ENCODE results near the gene RTEL1.

Gene RTEL1

GRCh38 chr20:63664861-63665594 lies 6.9 kb downstream of the RTEL1 start:
- no peak overlapping the region for H3K4me3 ChIP-seq (ENCODE audit: low read depth, low read length)
- H3K27ac ChIP-seq (ENCODE audit: extremely low read depth, low read depth, low read length): no peak overlapping the region
- ChIA-PET CTCF (no interaction called here), POLR2A (interaction anchor here (0.5 to 1.3 kb wide), 2 partner anchors 23 to 114 kb away, joined by 3 read pairs; no protein-coding TSS in a partner anchor)
- peaks cover 3 to 89% of the 10 kb centered on the region in 2 experiments; a peak in 2 of 3 replicates for H3K36me3 ChIP-seq (ENCODE audit: control insufficient read depth in 2 of 2, insufficient read depth in 1 of 2, low read length in 2 of 2)
- 0 out of 2 replicates have a peak, but pooled peaks have one; percentile 20 for TF ChIP-seq ZNF335 (tag by site-specific recombination; conservative IDR thresholded peaks at IDR 0.05)
- no peak for TF ChIP-seq ZNF350 (tag by site-specific recombination; IDR thresholded peaks at IDR 0.05)
- TF ChIP-seq ZNF114 (tag by site-specific recombination; IDR thresholded peaks at IDR 0.05): no peak
- TF ChIP-seq ZNF580 (tag by site-specific recombination; IDR thresholded peaks at IDR 0.05): no peak
- no peak for TF ChIP-seq AEBP2 (tag by site-specific recombination; IDR thresholded peaks at IDR 0.05; ENCODE audit: borderline replicate concordance)
- no peak for TF ChIP-seq ZNF175 (tag by site-specific recombination; IDR thresholded peaks at IDR 0.05)
- TF ChIP-seq ZSCAN4 (tag by site-specific recombination; IDR thresholded peaks at IDR 0.05): peak; percentile 37; the same call in 1 of the 2 replicates
- no peak for TF ChIP-seq ZNF354C (tag by site-specific recombination; IDR thresholded peaks at IDR 0.05; ENCODE audit: borderline replicate concordance, low read depth)
- no peak for TF ChIP-seq PRDM10 (tag by site-specific recombination; IDR thresholded peaks at IDR 0.05)
- TF ChIP-seq ZIC2 (tag by site-specific recombination; IDR thresholded peaks at IDR 0.05): peak; percentile 68
- TF ChIP-seq ZNF140 (tag by site-specific recombination; IDR thresholded peaks at IDR 0.05): no peak
- TF ChIP-seq HOXD13 (CRISPR knock-in tag; IDR thresholded peaks at IDR 0.05; ENCODE audit: borderline replicate concordance): no peak
- TF ChIP-seq GLIS1 (tag by site-specific recombination; IDR thresholded peaks at IDR 0.05): peak; percentile 52
- no peak for TF ChIP-seq ZNF830 (tag by site-specific recombination; IDR thresholded peaks at IDR 0.05; ENCODE audit: low read depth)
- TF ChIP-seq ZBTB48 (tag by site-specific recombination; IDR thresholded peaks at IDR 0.05): peak; percentile 78
- no peak for TF ChIP-seq ZNF214 (tag by site-specific recombination; IDR thresholded peaks at IDR 0.05; ENCODE audit: borderline replicate concordance)
- TF ChIP-seq GLIS2 (tag by site-specific recombination; IDR thresholded peaks at IDR 0.05): peak; percentile 61
- no peaks in the 10 kb centered on the region for H3K9me3 ChIP-seq (ENCODE audit: control insufficient read depth, insufficient read depth, low read depth, low read length)
- no peaks in the 10 kb centered on the region for H3K4me1 ChIP-seq (ENCODE audit: control insufficient read depth, insufficient read depth, low read length)

GRCh38 chr20:63665708-63666107 lies 7.6 kb downstream of the RTEL1 start:
- CTCF ChIA-PET: no interaction called here
- Histone ChIP-seq H3K4me3 (ENCODE audit: low read depth, low read length) (no peak overlapping the region), H3K27ac (ENCODE audit: extremely low read depth, low read depth, low read length) (no peak overlapping the region), H3K9me3 (ENCODE audit: control insufficient read depth, insufficient read depth, low read depth, low read length) (no peaks in the 10 kb centered on the region), H3K4me1 (ENCODE audit: control insufficient read depth, insufficient read depth, low read length) (no peaks in the 10 kb centered on the region), H3K36me3 (ENCODE audit: control insufficient read depth in 2 of 2, insufficient read depth in 1 of 2, low read length in 2 of 2) (peaks cover 3 to 88% of the 10 kb centered on the region in 2 experiments; a peak in 2 of 3 replicates)
- TF ChIP-seq ZBTB21 (tag by site-specific recombination; IDR thresholded peaks at IDR 0.05) (no peak), ZNF292 (tag by site-specific recombination; IDR thresholded peaks at IDR 0.05; ENCODE audit: borderline replicate concordance, low read depth) (no peak), ZBTB48 (tag by site-specific recombination; IDR thresholded peaks at IDR 0.05) (no peak), YY2 (tag by site-specific recombination; IDR thresholded peaks at IDR 0.05) (no peak), ZNF514 (tag by site-specific recombination; IDR thresholded peaks at IDR 0.05) (no peak), TSHZ1 (tag by site-specific recombination; IDR thresholded peaks at IDR 0.05; ENCODE audit: borderline replicate concordance) (no peak), ZEB2 (tag by site-specific recombination; IDR thresholded peaks at IDR 0.05) (no peak), BCL11A (tag by site-specific recombination; IDR thresholded peaks at IDR 0.05; ENCODE audit: low read depth) (no peak), ZNF175 (tag by site-specific recombination; IDR thresholded peaks at IDR 0.05) (no peak), ZNF211 (tag by site-specific recombination; IDR thresholded peaks at IDR 0.05; ENCODE audit: low read depth) (no peak)
- POLR2A ChIA-PET: interaction anchor here (0.5 to 1.3 kb wide), 3 partner anchors 24 to 1189 kb away, joined by 3 read pairs; no protein-coding TSS in a partner anchor

All from HEK293 (cell line).